Measurements from ENCODE around the gene SESN1.

DNA sequence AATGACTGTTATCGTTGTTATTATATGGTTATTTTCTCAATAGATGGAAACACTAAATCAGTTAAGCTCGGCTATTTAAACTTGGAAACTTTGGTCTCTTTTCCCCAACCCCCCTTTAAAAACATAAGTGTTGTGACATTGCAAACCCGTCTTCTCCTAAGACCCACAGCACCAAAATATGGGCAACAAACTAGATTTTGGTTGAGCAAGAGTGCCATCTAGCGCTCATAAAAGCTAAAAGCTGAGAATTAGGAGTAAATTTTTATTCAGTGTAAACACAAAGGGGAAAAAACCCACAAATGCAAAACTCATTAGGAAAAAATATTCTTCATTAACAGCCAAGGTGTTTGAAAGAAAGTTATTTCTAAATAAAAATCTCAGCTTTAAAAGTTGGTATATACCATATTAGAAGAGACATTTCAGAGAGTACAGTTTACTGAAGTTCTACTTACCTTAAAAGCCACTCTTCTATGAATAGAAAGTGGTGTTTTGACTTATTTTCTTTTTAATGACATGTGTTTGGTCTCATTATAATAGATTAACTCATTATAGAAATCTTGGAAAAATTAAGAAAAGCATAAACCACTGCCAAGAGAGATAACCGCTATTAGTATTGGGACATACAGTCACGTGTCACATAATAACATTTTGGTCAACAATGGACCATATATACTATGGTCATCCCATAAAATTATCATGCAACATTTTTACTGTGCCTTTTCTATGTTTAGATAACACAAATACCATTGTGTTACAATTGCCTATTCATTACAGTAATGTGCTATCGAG lies 21.1 kb downstream of the SESN1 start:
- TF ChIP-seq, protein P1, sequence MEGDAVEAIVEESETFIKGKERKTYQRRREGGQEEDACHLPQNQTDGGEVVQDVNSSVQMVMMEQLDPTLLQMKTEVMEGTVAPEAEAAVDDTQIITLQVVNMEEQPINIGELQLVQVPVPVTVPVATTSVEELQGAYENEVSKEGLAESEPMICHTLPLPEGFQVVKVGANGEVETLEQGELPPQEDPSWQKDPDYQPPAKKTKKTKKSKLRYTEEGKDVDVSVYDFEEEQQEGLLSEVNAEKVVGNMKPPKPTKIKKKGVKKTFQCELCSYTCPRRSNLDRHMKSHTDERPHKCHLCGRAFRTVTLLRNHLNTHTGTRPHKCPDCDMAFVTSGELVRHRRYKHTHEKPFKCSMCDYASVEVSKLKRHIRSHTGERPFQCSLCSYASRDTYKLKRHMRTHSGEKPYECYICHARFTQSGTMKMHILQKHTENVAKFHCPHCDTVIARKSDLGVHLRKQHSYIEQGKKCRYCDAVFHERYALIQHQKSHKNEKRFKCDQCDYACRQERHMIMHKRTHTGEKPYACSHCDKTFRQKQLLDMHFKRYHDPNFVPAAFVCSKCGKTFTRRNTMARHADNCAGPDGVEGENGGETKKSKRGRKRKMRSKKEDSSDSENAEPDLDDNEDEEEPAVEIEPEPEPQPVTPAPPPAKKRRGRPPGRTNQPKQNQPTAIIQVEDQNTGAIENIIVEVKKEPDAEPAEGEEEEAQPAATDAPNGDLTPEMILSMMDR (IDR thresholded peaks at IDR 0.05), result peak; percentile 38 to 73 (median 60)
- no peak for TF ChIP-seq POLR2A (IDR thresholded peaks at IDR 0.05)

Data from upper lobe of left lung (tissue), 4 donors.